GM19023 (cell line): ENCODE data around the gene TBXT.
"Not testable (repeated sequence)": the region's sequence is repeated elsewhere in the genome, so short reads cannot be mapped to it uniquely, and the experiment has no call there.

Experiments used
- ATAC-seq: cut with Tn5 transposase; IDR thresholded peaks from one replicate; pipeline ENCODE4 v1.9.1; 2021; ENCODE audit warnings: mild to moderate bottlenecking, moderate library complexity; ENCODE audit not compliant: unreplicated experiment

Gene TBXT

GRCh38 chr6:166173281-166173951 lies 5.8 kb upstream of the TBXT start:
- no peak for ATAC-seq

DNA sequence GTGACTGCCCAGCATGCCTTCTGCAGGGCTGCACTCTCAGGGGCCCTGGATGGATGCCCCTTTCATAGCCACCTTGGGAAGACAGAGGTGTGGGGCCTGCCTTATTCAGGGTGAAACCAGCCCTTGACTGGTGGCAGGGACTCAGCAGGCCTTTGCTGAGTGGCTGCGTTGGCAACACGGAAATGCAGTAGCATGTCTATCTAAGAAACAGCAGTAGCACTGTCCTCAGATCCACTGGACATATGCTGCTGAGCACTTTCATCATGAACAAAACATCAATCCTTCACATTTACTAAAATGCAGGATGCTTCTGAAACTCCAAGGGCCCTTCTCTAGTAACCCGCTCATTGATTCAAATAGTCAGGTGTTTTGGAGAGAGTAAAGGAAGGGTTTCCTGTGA lies 4.9 kb upstream of the TBXT start:
- ATAC-seq, result no peak

- no peak for ATAC-seq
Observed at GRCh38 chr6:166169549-166170421, 2.1 kb upstream of the TBXT start.

DNA sequence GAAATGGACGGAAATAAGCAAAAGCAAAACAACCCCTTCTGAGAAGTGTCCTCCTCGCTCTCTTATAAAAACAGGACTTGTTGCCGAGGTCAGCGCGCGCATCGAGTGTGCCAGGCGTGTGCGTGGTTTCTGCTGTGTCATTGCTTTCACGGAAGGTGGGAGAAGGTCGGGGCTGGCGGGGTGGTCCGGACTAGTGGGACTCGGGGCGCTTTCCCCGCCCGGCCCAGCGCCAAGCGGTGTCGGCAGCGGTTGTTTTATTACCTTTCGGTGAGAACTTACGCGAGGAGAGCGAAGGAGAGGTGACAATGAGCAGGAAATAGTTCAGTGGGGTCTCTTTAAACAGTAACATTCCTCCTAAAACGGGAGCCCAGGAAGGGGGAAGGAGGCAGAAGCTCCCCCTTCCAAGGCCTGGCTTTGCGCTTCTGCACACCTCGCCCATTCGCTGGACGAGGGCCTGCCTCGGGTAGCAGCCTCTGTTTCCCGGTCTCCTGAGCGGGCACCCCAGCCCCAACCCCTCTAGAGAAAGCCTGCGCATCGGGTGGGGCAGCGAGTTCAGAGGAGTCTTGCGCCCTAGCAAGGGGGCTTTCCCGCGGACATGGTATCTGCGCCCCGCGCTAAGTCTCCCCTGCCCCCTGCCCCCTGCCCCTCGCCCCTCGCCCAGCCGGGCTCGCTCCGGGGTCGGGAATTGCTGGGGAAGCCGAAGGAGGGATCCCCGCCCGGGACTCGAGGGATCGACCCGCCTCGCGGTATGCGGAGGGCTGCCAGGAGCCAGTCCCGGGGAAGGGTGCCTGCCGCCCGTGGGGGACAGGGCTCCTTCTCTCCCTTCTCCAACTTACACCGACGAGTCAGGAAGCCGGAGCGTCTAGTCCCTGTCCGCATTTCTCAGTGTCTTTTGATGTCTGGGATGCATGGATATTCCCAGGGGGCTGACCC lies 1.2 kb upstream of the TBXT start:
- ATAC-seq, result no peak

GRCh38 chr6:166167258-166167731 lies 356 bp downstream of the TBXT start:
- ATAC-seq, result no peak

DNA sequence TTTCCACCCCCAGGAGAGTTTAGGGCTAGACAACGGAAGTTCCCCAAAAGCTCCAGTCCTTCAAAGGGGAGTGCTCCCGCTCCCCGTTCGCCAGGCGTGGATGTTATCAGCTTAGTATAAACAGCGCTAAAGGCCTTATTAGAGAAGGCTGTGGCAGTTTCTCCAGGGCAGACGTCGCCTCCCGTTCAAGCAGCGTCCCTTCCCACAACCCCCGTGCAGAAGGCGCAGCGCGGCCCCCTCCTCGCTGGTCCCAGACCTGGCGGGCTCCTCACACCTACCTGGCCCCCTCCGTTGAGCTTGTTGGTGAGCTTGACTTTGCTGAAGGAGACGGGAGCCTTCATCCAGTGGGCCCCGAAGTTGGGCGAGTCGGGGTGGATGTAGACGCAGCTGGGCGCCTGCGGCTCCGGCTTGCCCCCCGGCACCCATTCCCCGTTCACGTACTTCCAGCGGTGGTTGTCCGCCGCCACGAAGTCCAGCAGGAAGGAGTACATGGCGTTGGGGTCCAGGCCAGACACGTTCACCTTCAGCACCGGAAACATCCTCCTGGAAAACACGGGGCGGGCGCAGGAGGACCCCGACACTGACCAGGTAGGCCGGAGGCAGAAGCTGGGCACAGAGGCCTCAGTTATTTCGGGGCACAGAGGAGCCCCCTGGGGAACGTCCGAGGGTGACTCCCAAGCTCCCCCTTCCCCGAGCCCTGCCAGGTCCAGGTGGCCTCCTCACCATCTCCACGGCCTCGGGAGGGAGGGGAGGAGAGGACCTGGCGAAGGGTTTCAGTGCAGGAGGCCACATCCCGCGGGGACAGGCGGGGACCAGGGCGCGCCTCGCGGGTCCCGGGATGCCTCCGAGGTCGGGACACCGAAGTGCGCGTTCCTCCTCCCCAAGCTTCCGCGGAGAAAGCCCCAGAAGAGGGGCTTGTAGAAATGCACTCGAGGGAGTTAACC lies 1.1 kb downstream of the TBXT start:
- ATAC-seq, result no peak

GRCh38 chr6:166165558-166166313 lies 1.9 kb downstream of the TBXT start:
- no peak for ATAC-seq

DNA sequence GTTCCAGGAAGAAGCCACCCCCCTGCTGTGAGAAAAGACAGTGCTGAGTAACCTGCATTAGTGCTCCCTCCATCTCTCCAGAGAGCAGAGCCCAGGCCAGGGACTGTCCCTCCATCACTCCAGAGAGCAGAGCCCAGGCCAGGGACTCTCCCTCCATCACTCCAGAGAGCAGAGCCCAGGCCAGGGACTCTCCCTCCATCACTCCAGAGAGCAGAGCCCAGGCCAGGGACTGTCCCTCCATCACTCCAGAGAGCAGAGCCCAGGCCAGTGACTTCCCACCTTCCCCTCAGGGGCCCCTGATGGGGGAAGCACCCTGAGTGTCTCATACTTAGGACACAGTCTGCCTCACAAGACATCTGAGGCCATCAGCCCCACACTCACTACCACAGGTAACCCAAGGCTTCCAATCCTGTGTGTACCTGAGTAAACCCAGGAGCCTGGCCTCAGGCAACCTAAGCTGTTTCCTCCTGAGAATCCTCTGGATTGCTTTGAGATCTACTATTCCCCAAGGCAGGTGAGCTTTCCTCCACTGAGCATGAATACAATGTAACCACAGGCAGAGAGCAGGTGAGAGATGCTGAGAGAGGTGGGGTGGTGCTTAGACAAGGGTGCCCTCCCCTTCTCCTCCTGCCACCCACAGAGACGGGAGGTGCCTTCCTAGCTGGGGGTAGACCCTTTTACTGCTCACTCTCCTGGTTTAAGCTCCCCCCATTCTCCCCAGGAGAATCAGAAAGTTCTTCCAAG lies 4.9 kb downstream of the TBXT start:
- ATAC-seq, result peak; percentile 92

DNA sequence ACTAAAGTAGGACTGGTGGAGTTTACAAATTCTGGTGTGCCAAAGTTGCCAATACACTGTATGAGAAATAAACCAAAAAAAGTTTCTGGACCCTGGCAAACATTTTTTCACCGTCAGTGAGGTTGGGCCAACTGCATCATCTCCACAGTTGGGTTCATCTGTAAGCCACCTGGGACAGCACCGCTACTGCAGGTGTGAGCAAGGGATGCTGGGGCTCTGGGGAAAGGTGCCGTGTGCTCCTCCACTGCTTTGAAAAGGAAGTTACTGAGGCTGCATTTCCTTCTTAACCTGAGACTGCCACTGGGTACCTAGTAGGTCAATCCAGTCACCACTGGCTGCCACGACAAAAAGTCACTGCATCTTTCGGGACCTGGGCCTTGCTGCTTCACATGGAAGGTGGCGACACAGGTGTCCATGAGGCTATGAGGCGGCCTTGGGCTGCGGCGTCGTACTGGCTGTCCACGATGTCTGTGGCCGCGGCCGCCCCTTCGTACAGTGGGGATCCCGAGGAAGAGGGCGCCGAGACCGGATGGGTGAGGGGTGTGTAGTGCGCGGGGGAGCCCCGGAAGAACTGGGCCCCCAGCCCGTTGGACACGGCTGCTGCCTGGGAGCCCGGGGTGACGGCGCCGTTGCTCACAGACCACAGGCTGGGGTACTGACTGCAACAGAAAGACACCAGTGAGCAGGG lies 9.6 kb downstream of the TBXT start:
- ATAC-seq, result no peak

GRCh38 chr6:166156942-166157341 lies 10.7 kb downstream of the TBXT start:
- ATAC-seq, result no peak

GRCh38 chr6:166153966-166154365 lies 13.7 kb downstream of the TBXT start:
- ATAC-seq, result no peak

GRCh38 chr6:166152660-166153059 lies 15.0 kb downstream of the TBXT start:
- ATAC-seq, result no peak

DNA sequence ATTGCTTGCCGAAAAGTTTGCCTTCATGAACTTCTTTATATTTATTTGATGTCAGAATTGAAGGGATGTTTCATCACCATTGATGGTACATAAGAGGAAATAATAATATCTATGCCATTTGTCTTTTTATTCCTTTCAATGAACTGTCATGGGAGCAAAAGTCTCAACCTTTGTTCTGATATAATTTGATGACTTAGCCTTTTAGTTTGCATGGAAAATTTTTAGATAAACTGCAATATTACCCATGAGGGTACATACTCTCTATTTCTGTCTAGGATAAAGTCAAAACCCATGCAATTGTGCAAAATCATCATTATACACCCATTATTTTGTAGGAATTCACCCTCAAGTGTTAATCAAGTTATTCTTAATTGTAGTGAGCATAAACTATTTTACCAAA lies 15.9 kb downstream of the TBXT start:
- ATAC-seq, result no peak

- ATAC-seq, result no peak
Observed at GRCh38 chr6:166145751-166146150, 21.9 kb downstream of the TBXT start.

- no peak for ATAC-seq
Observed at GRCh38 chr6:166143011-166143410, 24.6 kb downstream of the TBXT start.

GRCh38 chr6:166127624-166128472 lies 39.8 kb downstream of the TBXT start:
- ATAC-seq, result no peak

DNA sequence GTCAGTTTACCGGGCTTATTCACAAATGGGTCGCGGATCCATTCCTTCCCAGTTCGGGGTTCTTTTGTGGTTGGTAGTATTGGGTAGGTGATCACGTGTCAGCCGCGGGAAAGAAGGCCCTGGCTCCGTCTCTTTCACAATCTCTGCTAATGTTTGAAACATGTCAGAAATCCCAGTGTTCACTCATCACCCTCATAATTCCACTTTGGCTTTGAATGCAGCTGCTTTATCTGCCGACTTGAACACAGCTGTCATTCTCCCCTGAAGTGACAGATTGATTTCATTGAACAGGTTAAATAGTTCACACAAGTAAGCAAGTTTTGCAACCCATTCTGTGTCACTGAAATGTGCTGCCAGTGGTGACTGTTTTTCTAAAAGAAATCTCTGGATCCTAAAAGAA lies 44.5 kb downstream of the TBXT start:
- ATAC-seq, result not testable (repeated sequence)
